Gastrocnemius medialis (tissue), 4 donors: ENCODE results near the gene TSPAN12. TPM values are rescaled to one million over a fixed set of nuclear protein-coding genes. Genes with fewer than 3 reads are reported as not detected.

ENCODE experiments used
- ATAC-seq, 2 donors: fragments of 150-250 bp; one replicate each; pipeline ENCODE4 v1.9.1; 2016
- DNase-seq, 2 donors: peaks; one replicate each; pipeline ENCODE4 v3.0.0-alpha.2; 2019
- H3K27ac ChIP-seq, 4 donors: fragments of 200-600 bp; sonication (generic); 1 replicate in 1 of 4; 2 replicates in 3 of 4; pipeline ENCODE4 v1.5.1; 2016 to 2018; ENCODE audit warnings: mild to moderate bottlenecking in 2 of 4, moderate library complexity in 1 of 4
- H3K27me3 ChIP-seq, 3 donors: fragments of 200-600 bp; sonication (generic) in 2 of 3; 1 replicate in 1 of 3; 2 replicates in 2 of 3; pipeline versions ENCODE4 v1.5.1 to v1.6.0; 2016 to 2019; ENCODE audit warnings: mild to moderate bottlenecking in 1 of 3, moderate library complexity in 1 of 3
- H3K36me3 ChIP-seq, 2 donors: fragments of 200-600 bp; sonication (generic) in 1 of 2; one replicate each; pipeline ENCODE4 v1.5.1; 2017 to 2018
- H3K4me1 ChIP-seq, 2 donors: fragments of 200-600 bp; sonication (generic) in 1 of 2; one replicate each; pipeline ENCODE4 v1.5.1; 2016 to 2017; ENCODE audit warnings: mild to moderate bottlenecking in 2 of 2
- H3K4me3 ChIP-seq, 4 donors: fragments of 200-600 bp; sonication (generic) in 3 of 4; 1 replicate in 1 of 4; 2 replicates in 3 of 4; pipeline ENCODE4 v1.5.1; 2016 to 2019; ENCODE audit warnings: mild to moderate bottlenecking in 2 of 4
- H3K9me3 ChIP-seq, 3 donors: fragments of 200-600 bp; sonication (generic) in 2 of 3; 1 replicate in 1 of 3; 2 replicates in 2 of 3; pipeline ENCODE4 v1.5.1; 2016 to 2019
- CTCF ChIP-seq, 5 experiments: fragments of 450-650 bp in 3 of 5; fragments of 200-600 bp in 2 of 5; sonication (generic) in 2 of 5; IDR thresholded peaks in 4 of 5; conservative IDR thresholded peaks in 1 of 5; 1 replicate in 4 of 5; 2 replicates in 1 of 5; pipeline ENCODE4 v1.5.1; 2016 to 2019; ENCODE audit warnings: antibody characterized with exemption in 5 of 5, mild to moderate bottlenecking in 3 of 5, moderate library complexity in 3 of 5
- POLR2A ChIP-seq, 2 donors: fragments of 450-650 bp; IDR thresholded peaks; one replicate each; pipeline ENCODE4 v1.6.1; 2017; ENCODE audit warnings: antibody characterized with exemption in 2 of 2, mild to moderate bottlenecking in 2 of 2, moderate library complexity in 2 of 2
- in situ Hi-C, 4 donors: fragments of 200-750 bp; cut with MboI; loops; one replicate each; pipeline versions ENCODE4 v1.15.0 to v1.8.0; 2017; ENCODE audit warnings: low sequenced_read_pairs in 4 of 4
- intact Hi-C: fragments of 100-400 bp; cut with DNase I; formaldehyde crosslinking; loops from one replicate; pipeline ENCODE4 v1.15.1; 2023; ENCODE audit warnings: low total_unique reads
- total RNA-seq, 4 donors: library from RNA; depleted of rRNA; stranded (reverse); fragments of >200 nt; gene quantifications; one replicate each; pipeline versions ENCODE4 v1.1.0 to v1.2.3, GENCODE V29; 2016

Gene TSPAN12
- total RNA-seq, 4 donors from 2014 or later, result 1.3 to 6.3 (median 2.8) TPM

GRCh38 chr7:120775755-120776154 is 82.2 kb downstream of the TSPAN12 start:
- H3K4me1 ChIP-seq, result no peaks in the 10 kb centered on the region
- in situ Hi-C loops (no loop called here), intact Hi-C loops (no loop called here)
- no peaks in the 10 kb centered on the region for H3K27me3 ChIP-seq
- H3K27ac ChIP-seq, result no peak overlapping the region
- no peak for ATAC-seq
- no peak for DNase-seq
- no peak for TF ChIP-seq CTCF (IDR thresholded peaks at IDR 0.05 in 4 of 5, conservative IDR thresholded peaks at IDR 0.05 in 1 of 5)
- no peak for TF ChIP-seq POLR2A (IDR thresholded peaks at IDR 0.05)
- no peak overlapping the region for H3K4me3 ChIP-seq
- no peaks in the 10 kb centered on the region for H3K9me3 ChIP-seq
- H3K36me3 ChIP-seq, result no peaks in the 10 kb centered on the region

GRCh38 chr7:120774481-120774880 is 83.5 kb downstream of the TSPAN12 start:
- Histone ChIP-seq H3K36me3 (no peaks in the 10 kb centered on the region), H3K27me3 (no peaks in the 10 kb centered on the region), H3K27ac (no peak overlapping the region), H3K4me3 (no peak overlapping the region), H3K4me1 (no peaks in the 10 kb centered on the region), H3K9me3 (no peaks in the 10 kb centered on the region)
- intact Hi-C loops (no loop called here), in situ Hi-C loops (no loop called here)
- TF ChIP-seq CTCF (IDR thresholded peaks at IDR 0.05 in 4 of 5, conservative IDR thresholded peaks at IDR 0.05 in 1 of 5), result no peak
- ATAC-seq, result no peak
- DNase-seq, result no peak

GRCh38 chr7:120770206-120770605 is 87.7 kb downstream of the TSPAN12 start:
- no peak for ATAC-seq
- TF ChIP-seq CTCF (IDR thresholded peaks at IDR 0.05 in 4 of 5, conservative IDR thresholded peaks at IDR 0.05 in 1 of 5) (no peak), POLR2A (IDR thresholded peaks at IDR 0.05) (no peak)

GRCh38 chr7:120760851-120761250 is 97.1 kb downstream of the TSPAN12 start:
- H3K4me1 ChIP-seq, result no peaks in the 10 kb centered on the region
- TF ChIP-seq CTCF (IDR thresholded peaks at IDR 0.05 in 4 of 5, conservative IDR thresholded peaks at IDR 0.05 in 1 of 5) (no peak), POLR2A (IDR thresholded peaks at IDR 0.05) (no peak)
- H3K4me3 ChIP-seq, result no peak overlapping the region
- H3K27ac ChIP-seq, result no peak overlapping the region
- DNase-seq (no peak), ATAC-seq (no peak)
- H3K27me3 ChIP-seq, result no peaks in the 10 kb centered on the region
- no peaks in the 10 kb centered on the region for H3K36me3 ChIP-seq
- in situ Hi-C loops, result no loop called here
- intact Hi-C loops, result no loop called here
- H3K9me3 ChIP-seq, result no peaks in the 10 kb centered on the region

More at GRCh38 chr7:120770206-120770605, 87.7 kb downstream of the TSPAN12 start:
- no peak overlapping the region for H3K27ac ChIP-seq
- no peaks in the 10 kb centered on the region for H3K27me3 ChIP-seq
- H3K4me1 ChIP-seq, result no peaks in the 10 kb centered on the region
- no peaks in the 10 kb centered on the region for H3K9me3 ChIP-seq
- no peaks in the 10 kb centered on the region for H3K36me3 ChIP-seq
- H3K4me3 ChIP-seq, result no peak overlapping the region
- intact Hi-C loops (no loop called here), in situ Hi-C loops (no loop called here)
- no peak for DNase-seq

- no peaks in the 10 kb centered on the region for H3K9me3 ChIP-seq
- no peak for DNase-seq
- in situ Hi-C loops (no loop called here), intact Hi-C loops (no loop called here)
- H3K27ac ChIP-seq, result no peak overlapping the region
- H3K27me3 ChIP-seq, result no peaks in the 10 kb centered on the region
- H3K4me1 ChIP-seq, result no peaks in the 10 kb centered on the region
- no peaks in the 10 kb centered on the region for H3K36me3 ChIP-seq
- TF ChIP-seq POLR2A (IDR thresholded peaks at IDR 0.05) (no peak), CTCF (IDR thresholded peaks at IDR 0.05 in 4 of 5, conservative IDR thresholded peaks at IDR 0.05 in 1 of 5) (no peak)
- ATAC-seq, result no peak
- H3K4me3 ChIP-seq, result no peak overlapping the region
Observed at GRCh38 chr7:120760050-120760449, 97.9 kb downstream of the TSPAN12 start.
